ENCODE results near the gene FAM9A.
"Not testable (repeated sequence)": the region's sequence is repeated elsewhere in the genome, so short reads cannot be mapped to it uniquely, and the experiment has no call there.

Gene FAM9A

GRCh38 chrX:8758706-8759105 lies 42.5 kb downstream of the FAM9A start:
- H3K4me3 ChIP-seq (ENCODE audit: low read depth in 1 of 2, low read length in 2 of 2); H3K27me3 ChIP-seq (ENCODE audit: low read depth, low read length); H3K4me1 ChIP-seq (ENCODE audit: control insufficient read depth in 1 of 2, insufficient read depth in 2 of 2, low read length in 2 of 2); H3K9me3 ChIP-seq (ENCODE audit: control insufficient read depth in 1 of 2, low read length in 2 of 2); H3K27ac ChIP-seq (ENCODE audit: low read length); H3K36me3 ChIP-seq (ENCODE audit: control insufficient read depth in 1 of 2, insufficient read depth in 2 of 2, low read length in 2 of 2): not testable (repeated sequence)

- not testable (repeated sequence) for H3K9me3 ChIP-seq (ENCODE audit: control insufficient read depth in 1 of 2, low read length in 2 of 2); H3K4me3 ChIP-seq (ENCODE audit: low read depth in 1 of 2, low read length in 2 of 2); H3K27ac ChIP-seq (ENCODE audit: low read length); H3K27me3 ChIP-seq (ENCODE audit: low read depth, low read length); H3K4me1 ChIP-seq (ENCODE audit: control insufficient read depth in 1 of 2, insufficient read depth in 2 of 2, low read length in 2 of 2); H3K36me3 ChIP-seq (ENCODE audit: control insufficient read depth in 1 of 2, insufficient read depth in 2 of 2, low read length in 2 of 2)
Observed at GRCh38 chrX:8757609-8758389, 43.4 kb downstream of the FAM9A start.

GRCh38 chrX:8755813-8756212 lies 45.4 kb downstream of the FAM9A start:
- no peak overlapping the region for H3K4me3 ChIP-seq (ENCODE audit: low read depth in 1 of 2, low read length in 2 of 2)
- H3K27ac ChIP-seq (ENCODE audit: low read length): no peak overlapping the region
- no peaks in the 10 kb centered on the region for H3K9me3 ChIP-seq (ENCODE audit: control insufficient read depth in 1 of 2, low read length in 2 of 2)
- no peaks in the 10 kb centered on the region for H3K4me1 ChIP-seq (ENCODE audit: control insufficient read depth in 1 of 2, insufficient read depth in 2 of 2, low read length in 2 of 2)
- H3K27me3 ChIP-seq (ENCODE audit: low read depth, low read length): no peaks in the 10 kb centered on the region
- no peaks in the 10 kb centered on the region for H3K36me3 ChIP-seq (ENCODE audit: control insufficient read depth in 1 of 2, insufficient read depth in 2 of 2, low read length in 2 of 2)

GRCh38 chrX:8755116-8755515 lies 46.1 kb downstream of the FAM9A start:
- H3K9me3 ChIP-seq (ENCODE audit: control insufficient read depth in 1 of 2, low read length in 2 of 2): no peaks in the 10 kb centered on the region
- no peaks in the 10 kb centered on the region for H3K27me3 ChIP-seq (ENCODE audit: low read depth, low read length)
- no peak overlapping the region for H3K4me3 ChIP-seq (ENCODE audit: low read depth in 1 of 2, low read length in 2 of 2)
- no peaks in the 10 kb centered on the region for H3K36me3 ChIP-seq (ENCODE audit: control insufficient read depth in 1 of 2, insufficient read depth in 2 of 2, low read length in 2 of 2)
- H3K27ac ChIP-seq (ENCODE audit: low read length): no peak overlapping the region
- no peaks in the 10 kb centered on the region for H3K4me1 ChIP-seq (ENCODE audit: control insufficient read depth in 1 of 2, insufficient read depth in 2 of 2, low read length in 2 of 2)

- Histone ChIP-seq H3K4me3 (ENCODE audit: low read depth in 1 of 2, low read length in 2 of 2) (no peak overlapping the region), H3K27me3 (ENCODE audit: low read depth, low read length) (no peaks in the 10 kb centered on the region), H3K4me1 (ENCODE audit: control insufficient read depth in 1 of 2, insufficient read depth in 2 of 2, low read length in 2 of 2) (no peaks in the 10 kb centered on the region), H3K36me3 (ENCODE audit: control insufficient read depth in 1 of 2, insufficient read depth in 2 of 2, low read length in 2 of 2) (no peaks in the 10 kb centered on the region), H3K9me3 (ENCODE audit: control insufficient read depth in 1 of 2, low read length in 2 of 2) (no peaks in the 10 kb centered on the region), H3K27ac (ENCODE audit: low read length) (no peak overlapping the region)
Observed at GRCh38 chrX:8749697-8750096, 51.5 kb downstream of the FAM9A start.

GRCh38 chrX:8748855-8749254 lies 52.3 kb downstream of the FAM9A start:
- no peaks in the 10 kb centered on the region for H3K27me3 ChIP-seq (ENCODE audit: low read depth, low read length)
- H3K36me3 ChIP-seq (ENCODE audit: control insufficient read depth in 1 of 2, insufficient read depth in 2 of 2, low read length in 2 of 2): no peaks in the 10 kb centered on the region
- no peak overlapping the region for H3K27ac ChIP-seq (ENCODE audit: low read length)
- no peak overlapping the region for H3K4me3 ChIP-seq (ENCODE audit: low read depth in 1 of 2, low read length in 2 of 2)
- no peaks in the 10 kb centered on the region for H3K9me3 ChIP-seq (ENCODE audit: control insufficient read depth in 1 of 2, low read length in 2 of 2)
- H3K4me1 ChIP-seq (ENCODE audit: control insufficient read depth in 1 of 2, insufficient read depth in 2 of 2, low read length in 2 of 2): no peaks in the 10 kb centered on the region

GRCh38 chrX:8743126-8743732 lies 58.0 kb downstream of the FAM9A start:
- Histone ChIP-seq H3K36me3 (ENCODE audit: control insufficient read depth in 1 of 2, insufficient read depth in 2 of 2, low read length in 2 of 2) (no peaks in the 10 kb centered on the region), H3K4me3 (ENCODE audit: low read depth in 1 of 2, low read length in 2 of 2) (no peak overlapping the region), H3K4me1 (ENCODE audit: control insufficient read depth in 1 of 2, insufficient read depth in 2 of 2, low read length in 2 of 2) (no peaks in the 10 kb centered on the region), H3K9me3 (ENCODE audit: control insufficient read depth in 1 of 2, low read length in 2 of 2) (no peaks in the 10 kb centered on the region), H3K27ac (ENCODE audit: low read length) (no peak overlapping the region), H3K27me3 (ENCODE audit: low read depth, low read length) (no peaks in the 10 kb centered on the region)

GRCh38 chrX:8741981-8742380 lies 59.2 kb downstream of the FAM9A start:
- no peaks in the 10 kb centered on the region for H3K27me3 ChIP-seq (ENCODE audit: low read depth, low read length)
- H3K27ac ChIP-seq (ENCODE audit: low read length): no peak overlapping the region
- H3K9me3 ChIP-seq (ENCODE audit: control insufficient read depth in 1 of 2, low read length in 2 of 2): no peaks in the 10 kb centered on the region
- H3K36me3 ChIP-seq (ENCODE audit: control insufficient read depth in 1 of 2, insufficient read depth in 2 of 2, low read length in 2 of 2): no peaks in the 10 kb centered on the region
- no peak overlapping the region for H3K4me3 ChIP-seq (ENCODE audit: low read depth in 1 of 2, low read length in 2 of 2)
- no peaks in the 10 kb centered on the region for H3K4me1 ChIP-seq (ENCODE audit: control insufficient read depth in 1 of 2, insufficient read depth in 2 of 2, low read length in 2 of 2)
